H1 (cell line): ENCODE measurements around the gene PAK1IP1. TPM values are rescaled to one million over a fixed set of nuclear protein-coding genes. Genes with fewer than 3 reads are reported as not detected.

Source experiments
- CTCF ChIA-PET: fragments of 300-600 bp; sonication (Branson Sonifier 250); formaldehyde crosslinking; loops from one replicate; lab custom pipeline; 2021; ENCODE audit not compliant: partially characterized antibody; lab: Charles Lee
- POLR2A ChIA-PET: fragments of 300-600 bp; sonication (Branson Sonifier 250); formaldehyde crosslinking; loops from one replicate; lab custom pipeline; 2021; ENCODE audit warnings: inconsistent platforms; ENCODE audit not compliant: partially characterized antibody; lab: Charles Lee
- DNase-seq, 2 experiments: peaks; one replicate each; pipeline versions ENCODE4 v3.0.0 to v3.0.0-alpha.2; 2010 to 2022; ENCODE audit warnings: low spot score in 2 of 2, low read depth in 1 of 2, mixed read lengths in 1 of 2
- FAIRE-seq: peaks from 2 replicates; lab custom pipeline; 2011; peaks lifted over from hg19 to GRCh38; lab: Jason Lieb, UNC
- H2AFZ ChIP-seq: 2 replicates; pipeline ENCODE4 v1.8.1; 2012; ENCODE audit warnings: low read length, inconsistent platforms
- H2AK5ac ChIP-seq: 2 replicates; pipeline ENCODE4 v1.6.1; 2013; ENCODE audit warnings: low read depth, low read length
- H2BK120ac ChIP-seq: replicated peaks from 2 replicates; pipeline ENCODE3; 2013; ENCODE audit warnings: low read depth, low read length, inconsistent platforms
- H2BK12ac ChIP-seq: 2 replicates; pipeline ENCODE4 v1.6.1; 2013; ENCODE audit warnings: low read depth, low read length
- H2BK15ac ChIP-seq: 2 replicates; pipeline ENCODE4 v1.6.1; 2013; ENCODE audit warnings: low read length
- H2BK20ac ChIP-seq: 2 replicates; pipeline ENCODE4 v1.6.1; 2013; ENCODE audit warnings: low read length
- H2BK5ac ChIP-seq: 2 replicates; pipeline ENCODE4 v1.6.1; 2013; ENCODE audit warnings: low read depth, low read length
- H3K14ac ChIP-seq: 2 replicates; pipeline ENCODE4 v1.6.1; 2013; ENCODE audit warnings: inconsistent platforms; ENCODE audit not compliant: insufficient read length
- H3K18ac ChIP-seq: 2 replicates; pipeline ENCODE4 v1.6.1; 2013; ENCODE audit warnings: low read length; ENCODE audit errors: extremely low read depth
- H3K23ac ChIP-seq: 2 replicates; pipeline ENCODE4 v1.6.1; 2013; ENCODE audit warnings: inconsistent platforms; ENCODE audit not compliant: insufficient read length
- H3K23me2 ChIP-seq: 2 replicates; pipeline ENCODE4 v1.6.1; 2013; ENCODE audit warnings: low read depth, low read length
- H3K27ac ChIP-seq: 2 replicates; pipeline ENCODE4 v1.6.1; 2011; ENCODE audit warnings: low read depth, low read length, inconsistent platforms
- H3K27me3 ChIP-seq, 4 experiments: replicated peaks in 1 of 4; 1 replicate in 1 of 4; 2 replicates in 3 of 4; pipeline versions ENCODE4 v1.6.1 to v1.8.1; 2011 to 2013; ENCODE audit warnings: low read length in 3 of 4, mild to moderate bottlenecking in 3 of 4, inconsistent platforms in 2 of 4, mixed read lengths in 2 of 4, moderate library complexity in 1 of 4; ENCODE audit not compliant: control insufficient read depth in 3 of 4, insufficient read depth in 3 of 4; ENCODE audit errors: extremely low read depth in 1 of 4
- H3K36me3 ChIP-seq, 4 experiments: 2 replicates each; pipeline versions ENCODE4 v1.6.1 to v1.8.1; 2011 to 2013; ENCODE audit warnings: mild to moderate bottlenecking in 4 of 4, low read length in 3 of 4, moderate library complexity in 2 of 4, control low read depth in 1 of 4, inconsistent platforms in 1 of 4; ENCODE audit not compliant: insufficient read depth in 4 of 4, control insufficient read depth in 2 of 4
- H3K4ac ChIP-seq: replicated peaks from 2 replicates; pipeline ENCODE3; 2013; ENCODE audit warnings: low read length, low read depth, mixed read lengths, inconsistent platforms; ENCODE audit not compliant: insufficient read length
- H3K4me1 ChIP-seq, 4 experiments: replicated peaks in 1 of 4; 1 replicate in 1 of 4; 2 replicates in 3 of 4; pipeline versions ENCODE4 v1.6.1 to v1.8.1; 2011 to 2013; ENCODE audit warnings: low read length in 3 of 4, inconsistent platforms in 2 of 4, mixed read lengths in 1 of 4; ENCODE audit not compliant: insufficient read depth in 4 of 4, control insufficient read depth in 3 of 4
- H3K4me2 ChIP-seq, 2 experiments: 2 replicates each; pipeline versions ENCODE4 v1.6.1 to v1.8.1; 2011 to 2013; ENCODE audit warnings: low read depth in 2 of 2, low read length in 2 of 2, control low read depth in 1 of 2, inconsistent platforms in 1 of 2, mild to moderate bottlenecking in 1 of 2; ENCODE audit not compliant: insufficient read depth in 1 of 2
- H3K4me3 ChIP-seq, 4 experiments: fragments of 200-600, 300-600 bp in 1 of 4; sonication (generic), shearing (Covaris generic), sonication (Bioruptor Twin) in 1 of 4; 2 replicates each; pipeline versions ENCODE4 v1.5.1 to v1.8.1; 2011 to 2016; ENCODE audit warnings: low read length in 4 of 4, low read depth in 3 of 4, control low read depth in 2 of 4, inconsistent platforms in 2 of 4, mild to moderate bottlenecking in 2 of 4, mixed read lengths in 1 of 4, moderate library complexity in 1 of 4; ENCODE audit not compliant: insufficient read depth in 2 of 4; ENCODE audit errors: extremely low read depth in 1 of 4
- H3K56ac ChIP-seq: replicated peaks from 2 replicates; pipeline ENCODE3; 2013; ENCODE audit warnings: low read depth, mild to moderate bottlenecking, mixed read lengths, low read length, inconsistent platforms; ENCODE audit not compliant: insufficient read length
- H3K79me1 ChIP-seq: 2 replicates; pipeline ENCODE4 v1.6.1; 2013; ENCODE audit warnings: low read depth, low read length, control low read depth
- H3K79me2 ChIP-seq, 2 experiments: 2 replicates each; pipeline versions ENCODE4 v1.6.1 to v1.8.1; 2012 to 2013; ENCODE audit warnings: low read length in 2 of 2, mild to moderate bottlenecking in 2 of 2, inconsistent platforms in 1 of 2; ENCODE audit not compliant: insufficient read depth in 2 of 2, control insufficient read depth in 1 of 2
- H3K9ac ChIP-seq, 4 experiments: replicated peaks in 1 of 4; 1 replicate in 1 of 4; 2 replicates in 3 of 4; pipeline versions ENCODE4 v1.6.1 to v1.8.1; 2011 to 2013; ENCODE audit warnings: low read depth in 3 of 4, low read length in 3 of 4, control low read depth in 2 of 4, mild to moderate bottlenecking in 2 of 4, moderate library complexity in 2 of 4, inconsistent platforms in 1 of 4; ENCODE audit errors: extremely low read depth in 1 of 4
- H3K9me3 ChIP-seq, 2 experiments: 2 replicates each; pipeline versions ENCODE4 v1.6.1 to v1.8.1; 2012 to 2013; ENCODE audit warnings: mild to moderate bottlenecking in 2 of 2, moderate library complexity in 2 of 2, control low read depth in 1 of 2, inconsistent platforms in 1 of 2, low read depth in 1 of 2, low read length in 1 of 2, mixed read lengths in 1 of 2; ENCODE audit not compliant: insufficient read depth in 2 of 2
- H4K20me1 ChIP-seq, 2 experiments: replicated peaks in 1 of 2; 2 replicates each; pipeline versions ENCODE3 to v1.8.1; 2011 to 2013; ENCODE audit warnings: inconsistent platforms in 2 of 2, low read length in 2 of 2, mild to moderate bottlenecking in 1 of 2; ENCODE audit not compliant: insufficient read depth in 2 of 2, control insufficient read depth in 1 of 2
- H4K5ac ChIP-seq: 2 replicates; pipeline ENCODE4 v1.6.1; 2013; ENCODE audit warnings: low read length, low read depth, mixed read lengths, inconsistent platforms; ENCODE audit not compliant: insufficient read length
- H4K8ac ChIP-seq: 2 replicates; pipeline ENCODE4 v1.8.0; 2013; ENCODE audit warnings: mild to moderate bottlenecking, moderate library complexity, low read length, inconsistent platforms; ENCODE audit not compliant: insufficient read depth; ENCODE audit errors: extremely low read depth
- H4K91ac ChIP-seq: replicated peaks from 2 replicates; pipeline ENCODE3; 2013; ENCODE audit warnings: low read length, mixed read lengths, inconsistent platforms; ENCODE audit not compliant: insufficient read length
- CEBPB ChIP-seq: IDR thresholded peaks from 2 replicates; pipeline ENCODE4 v1.6.1; 2012; ENCODE audit warnings: low read depth, low read length
- EGR1 ChIP-seq: IDR thresholded peaks from 2 replicates; pipeline ENCODE4 v1.6.1; 2011; ENCODE audit warnings: low read depth, low read length, borderline replicate concordance
- HDAC6 ChIP-seq: IDR thresholded peaks from one replicate; pipeline ENCODE4 v1.7.1; 2012; ENCODE audit warnings: low read depth, mild to moderate bottlenecking, inconsistent platforms, low read length, moderate library complexity
- JUN ChIP-seq: IDR thresholded peaks from 2 replicates; pipeline ENCODE4 v1.6.1; 2011; ENCODE audit warnings: low read depth, mild to moderate bottlenecking, improper control_type of control experiment, low read length
- WGBS, 2 experiments: shearing (Covaris generic) in 1 of 2; methylation state at CpG; one replicate each; pipeline versions ENCODE4 v1.1.6 to v1.1.7; 2013 to 2015; ENCODE audit warnings: low lambda C conversion rate in 2 of 2, mixed read lengths in 2 of 2, inconsistent platforms in 1 of 2, low coverage in 1 of 2, missing lambda C conversion rate in 1 of 2; ENCODE audit not compliant: insufficient replicate concordance in 2 of 2, insufficient coverage in 1 of 2, insufficient read length in 1 of 2; ENCODE audit errors: extremely low coverage in 1 of 2, missing lambda C conversion rate in 1 of 2; 5-methylcytosine and 5-hydroxymethylcytosine counted together
- polyA plus RNA-seq, 7 experiments: library from polyadenylated mRNA; depleted of rRNA in 3 of 7; stranded (reverse) in 5 of 7; unstranded in 2 of 7; fragments of >200 nt in 5 of 7; fragments of 200-250 nt in 2 of 7; gene quantifications; 1 replicate in 5 of 7; 2 replicates in 1 of 7; 4 replicates in 1 of 7; pipeline versions ENCODE4 v1.2.1 to v1.2.3, GENCODE V29; 2011 to 2013; ENCODE audit warnings: missing spikeins in 2 of 7, mixed read lengths in 2 of 7
- small RNA-seq: library from polyadenylated mRNA; stranded (forward); fragments of <200 nt; extraction: miRNeasy Mini kit (QIAGEN cat#:217004); gene quantifications from one replicate; pipeline ENCODE3, GENCODE V24; 2013; ENCODE audit not compliant: insufficient read depth
- total RNA-seq: library from RNA; stranded (reverse); fragmentation: NEBNext Ultra II Directional; extraction: Animal tissue kit (Norgen Biotek cat#: 25700); gene quantifications from 2 replicates; pipeline ENCODE4 v1.2.1, GENCODE V29; 2021

PAK1IP1 gene
- total and polyA plus RNA-seq, 2 of the 8 experiments (the other 6 are each of a cell fraction or from before 2014, with no cell fraction given), result 19.7 to 43.6 TPM

DNA sequence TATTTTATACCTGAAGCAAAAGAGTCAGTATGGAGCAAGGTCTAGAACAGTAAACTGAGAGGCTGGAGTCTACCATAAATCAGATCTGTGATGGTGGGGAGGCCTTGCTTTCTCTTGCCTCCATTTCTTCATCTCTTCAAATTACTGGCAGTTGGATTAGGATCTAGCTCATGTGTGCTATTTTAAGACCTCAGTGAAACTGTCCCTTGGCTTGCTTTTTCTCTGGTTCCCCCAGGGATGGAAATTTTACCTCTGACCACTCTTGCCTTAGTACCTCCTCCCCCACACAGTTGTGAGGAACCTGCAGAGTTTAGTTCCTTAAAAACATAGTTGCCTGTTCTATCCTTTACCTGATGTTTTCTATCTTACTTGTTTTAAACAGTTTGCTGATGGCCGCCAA, 61.3 kb downstream of the PAK1IP1 start:
- Histone ChIP-seq H3K9ac (no peak overlapping the region), H3K14ac (no peak overlapping the region), H2BK12ac (no peak overlapping the region), H4K20me1 (peaks cover 12 to 22% of the 10 kb centered on the region in 2 experiments), H3K4me1 (no peaks in the 10 kb centered on the region; a peak in 1 of 7 replicates), H4K8ac (no peak overlapping the region), H2AK5ac (no peak overlapping the region), H3K18ac (no peak overlapping the region), H4K91ac (no peak overlapping the region), H3K56ac (no peak overlapping the region), H2BK120ac (no peak overlapping the region), H2BK20ac (no peak overlapping the region), H3K4me3 (no peak overlapping the region), H3K79me2 (peaks cover 0 to 50% of the 10 kb centered on the region in 2 experiments; a peak in 3 of 4 replicates), H3K27me3 (no peaks in the 10 kb centered on the region), H3K9me3 (no peaks in the 10 kb centered on the region), H3K36me3 (peaks cover 6 to 51% (median 33%) of the 10 kb centered on the region in 4 experiments), H3K23me2 (peaks cover 2% of the 10 kb centered on the region; the same call in 1 of the 2 replicates), H4K5ac (no peak overlapping the region), H3K23ac (no peak overlapping the region), H2AFZ (no peak overlapping the region), H3K79me1 (peaks cover 10% of the 10 kb centered on the region; the same call in 1 of the 2 replicates), H3K4me2 (no peak overlapping the region)
- 88% methylated on average over 1 of the region's 1 CpG; no CpG with 5 or more reads in 1 of the 2 experiments for WGBS, 2 experiments
- POLR2A ChIA-PET, result no interaction called here
- FAIRE-seq (no peak), DNase-seq (no peak)
- TF ChIP-seq CEBPB (no peak), HDAC6 (no peak), JUN (no peak), EGR1 (no peak)
- TF ChIP-seq, all 59 proteins: peak for 0
- Histone ChIP-seq H3K4ac (no peak overlapping the region), H2BK15ac (no peak overlapping the region), H2BK5ac (no peak overlapping the region), H3K27ac (no peak overlapping the region)
- CTCF ChIA-PET, result interaction anchor here (5.1 kb wide), 1 partner anchor 9 kb away, joined by 32 read pairs; the partner anchor contains the start of gene TMEM14B

Small RNA genes lying within 50 kb of the gene (small RNA-seq; reads per million reads assigned to genes)
- gene RF00019, result not detected
- gene RNA5SP203, result 0.69 reads per million

Other genes starting within 250 kb of the PAK1IP1 start
- gene GCNT2, start 173.6 kb upstream of the PAK1IP1 start, total RNA-seq, result 52.5 and 54.3 TPM in 2 replicates
- 14.4 and 19.3 TPM in 2 replicates for gene GCNT2, start 173.6 kb upstream of the PAK1IP1 start, polyA plus RNA-seq (2011; rRNA removed)
- 1.1 and 1.5 TPM in 2 replicates for gene C6orf52, start 356 bp upstream of the PAK1IP1 start, total RNA-seq
- gene C6orf52, start 356 bp upstream of the PAK1IP1 start, polyA plus RNA-seq (2011; rRNA removed), result 1.5 and 3.1 TPM in 2 replicates
- gene TMEM14C, start 28.1 kb downstream of the PAK1IP1 start, total RNA-seq, result 111 and 116 TPM in 2 replicates
- 125 and 157 TPM in 2 replicates for gene TMEM14C, start 28.1 kb downstream of the PAK1IP1 start, polyA plus RNA-seq (2011; rRNA removed)
- gene TMEM14B, start 52.8 kb downstream of the PAK1IP1 start, total RNA-seq, result 83.8 and 84.6 TPM in 2 replicates
- gene TMEM14B, start 52.8 kb downstream of the PAK1IP1 start, polyA plus RNA-seq (2011; rRNA removed), result 74.4 and 109 TPM in 2 replicates
- gene MAK, start 143.6 kb downstream of the PAK1IP1 start, total RNA-seq, result 0.33 and 0.37 TPM in 2 replicates
- 0.03 and 0.08 TPM in 2 replicates for gene MAK, start 143.6 kb downstream of the PAK1IP1 start, polyA plus RNA-seq (2011; rRNA removed)
- gene GCM2, start 187.1 kb downstream of the PAK1IP1 start, total RNA-seq, result 0.17 TPM in 1 of 2 replicates, not detected in the other
- gene GCM2, start 187.1 kb downstream of the PAK1IP1 start, polyA plus RNA-seq (2011; rRNA removed), result 0.09 and 0.14 TPM in 2 replicates
- gene SYCP2L, start 192.1 kb downstream of the PAK1IP1 start, total RNA-seq, result 3.2 and 4.2 TPM in 2 replicates
- 1.3 and 1.7 TPM in 2 replicates for gene SYCP2L, start 192.1 kb downstream of the PAK1IP1 start, polyA plus RNA-seq (2011; rRNA removed)